Measurements from ENCODE around the gene TJP3. TPM values are rescaled to one million over a fixed set of nuclear protein-coding genes. Genes with fewer than 3 reads are reported as not detected.
A peak's percentile ranks its signal among the peaks of the same experiment; 100 is the strongest.

Gene TJP3
- total and polyA plus RNA-seq, 10 of the 15 experiments (the other 5 are each of a cell fraction or from before 2014, with no cell fraction given): 0.04 to 1.2 (median 0.29) TPM; not detected in 6

GRCh38 chr19:3761382-3762129, 53.4 kb downstream of the TJP3 start, which contains the start of gene APBA3:
Gene APBA3, minus strand, starts transcription at chr19:3761692. Its CDS starts 1,428 bp downstream, at chr19:3760264.
- Histone ChIP-seq H3K36me3 (ENCODE audit: control insufficient read depth in 2 of 2, insufficient read depth in 2 of 2, low read length in 1 of 2) (peaks cover 0 to under 1% of the 10 kb centered on the region in 2 experiments; a peak in 3 of 4 replicates), H2AFZ (ENCODE audit: control insufficient read depth, low read depth, low read length) (peak within 1 kb of the TSS; percentile 97), H3K9me3 (replicated peaks; ENCODE audit: control insufficient read depth, insufficient read depth, low read length) (no peaks in the 10 kb centered on the region), H3K4me3 (peak within 1 kb of the TSS; percentile 91), H4K20me1 (ENCODE audit: control insufficient read depth, insufficient read depth) (no peaks in the 10 kb centered on the region), H3K4me2 (ENCODE audit: control insufficient read depth, insufficient read depth) (peak within 1 kb of the TSS; percentile 85), H3K27ac (ENCODE audit: control insufficient read depth, insufficient read depth) (peak within 1 kb of the TSS; percentile 100), H3K4me1 (ENCODE audit: control insufficient read depth, insufficient read depth, low read length) (peaks cover 4% of the 10 kb centered on the region; the same call in 1 of the 2 replicates), H3K79me2 (ENCODE audit: control insufficient read depth, insufficient read depth, low read length) (peaks cover 25% of the 10 kb centered on the region), H3K27me3 (replicated peaks in 1 of 2; ENCODE audit: control insufficient read depth in 2 of 2, insufficient read depth in 2 of 2, low read length in 1 of 2) (no peaks in the 10 kb centered on the region), H3K9ac (ENCODE audit: control insufficient read depth, insufficient read depth, low read length) (peak within 1 kb of the TSS; percentile 98)
- in situ Hi-C loops (cut with MboI) (no loop called here), intact Hi-C loops (cut with micrococcal nuclease; ENCODE audit: unreplicated experiment) (no loop called here)
- RAD21 ChIA-PET (ENCODE audit: unreplicated experiment): interaction anchor here (1.0 to 2.1 kb wide), 6 partner anchors 9 to 726 kb away, joined by 3 to 7 read pairs (median 4); no protein-coding TSS in a partner anchor
- DNase-seq (ENCODE audit: low read depth, low spot score) (peak; percentile 71), FAIRE-seq (peak; percentile 88), ATAC-seq (peak; percentile 74)
- CTCF ChIA-PET: interaction anchor here (0.6 to 2.3 kb wide), 8 partner anchors 8 to 330 kb away, joined by 3 to 13 read pairs (median 6); partner anchors contain the start of gene EEF2
- SMC1A ChIA-PET (ENCODE audit: uncharacterized antibody, unreplicated experiment): interaction anchor here (1.0 to 1.4 kb wide), 5 partner anchors 51 to 348 kb away, joined by 3 to 5 read pairs (median 3); partner anchors contain the start of gene EEF2
- WGBS (ENCODE audit: insufficient coverage, insufficient replicate concordance, low lambda C conversion rate, missing lambda C conversion rate): under 1% methylated on average over 45 of the region's 45 CpGs
- POLR2A ChIA-PET: interaction anchor here (0.6 to 1.4 kb wide), 7 partner anchors 12 to 726 kb away, joined by 3 to 5 read pairs (median 4); partner anchors contain the start of gene MPND
- BruUV-seq (replicated peaks): no TSS peak
- peak in 1 of 2 experiments; percentile 88; a peak in 2 of 3 replicates for TF ChIP-seq EGR1 (IDR thresholded peaks at IDR 0.05; ENCODE audit: borderline replicate concordance in 1 of 2, low read depth in 2 of 2, low read length in 2 of 2)
- TF ChIP-seq E2F8 (IDR thresholded peaks at IDR 0.05; ENCODE audit: low read depth, partially characterized antibody): no peak
- peak; percentile 61; the same call in 1 of the 2 replicates for TF ChIP-seq ZNF687 (IDR thresholded peaks at IDR 0.05)
- TF ChIP-seq USF1 (IDR thresholded peaks at IDR 0.05; ENCODE audit: borderline replicate concordance, extremely low read length, insufficient read depth, low read depth, low read length): no peak
- TF ChIP-seq GABPA (IDR thresholded peaks at IDR 0.05; ENCODE audit: low read depth): peak; percentile 77
- TF ChIP-seq MTA2 (IDR thresholded peaks at IDR 0.05; ENCODE audit: low read depth): 0 out of 2 replicates have a peak, but pooled peaks have one; percentile 8
- TF ChIP-seq ZNF24 (IDR thresholded peaks at IDR 0.05): no peak; the same call in 1 of the 2 replicates
- TF ChIP-seq PRDM15 (CRISPR knock-in tag; IDR thresholded peaks at IDR 0.05): no peak
- TF ChIP-seq POU2F2 (IDR thresholded peaks at IDR 0.05; ENCODE audit: borderline replicate concordance, low read depth, low read length): no peak

All from GM12878 (cell line).